PC-9 (cell line): ENCODE data around the gene CIAO2B. TPM values are rescaled to one million over a fixed set of nuclear protein-coding genes. Genes with fewer than 3 reads are reported as not detected.

Experiments used
- BruUV-seq: library from RNA; stranded (reverse); fragments of 400-500 nt; replicated peaks from 2 replicates; lab custom pipeline; 2021; lab: Mats Ljungman, UMichigan
- CTCF ChIA-PET: fragments of 300-600 bp; sonication (Branson Sonifier 250); formaldehyde crosslinking; loops from one replicate; lab custom pipeline; 2022; ENCODE audit warnings: antibody characterized with exemption; lab: Charles Lee
- POLR2A ChIA-PET: fragments of 300-600 bp; sonication (Branson Sonifier 250); formaldehyde crosslinking; loops from one replicate; lab custom pipeline; 2022; ENCODE audit warnings: antibody characterized with exemption; ENCODE audit not compliant: unreplicated experiment; lab: Charles Lee
- DNase-seq, 2 experiments: peaks; one replicate each; pipeline versions ENCODE4 v3.0.0 to v3.0.0-alpha.2; 2015 to 2022; ENCODE audit warnings: mixed read lengths in 1 of 2
- H2AFZ ChIP-seq: fragments of 200-600 bp; sonication (generic); 2 replicates; pipeline ENCODE4 v1.8.1; 2017; ENCODE audit warnings: antibody characterized with exemption
- H3F3A ChIP-seq: fragments of 200-600 bp; sonication (generic); 2 replicates; pipeline ENCODE4 v1.8.1; 2017; ENCODE audit warnings: antibody characterized with exemption, mild to moderate bottlenecking, low read depth; ENCODE audit not compliant: insufficient read depth
- H3K27ac ChIP-seq: fragments of 200-600 bp; sonication (generic); 2 replicates; pipeline ENCODE4 v1.6.1; 2016; ENCODE audit warnings: mixed run types
- H3K27me3 ChIP-seq: fragments of 200-600 bp; sonication (generic); 2 replicates; pipeline ENCODE4 v1.6.1; 2016; ENCODE audit warnings: low read depth, mixed run types; ENCODE audit not compliant: insufficient read depth
- H3K36me3 ChIP-seq: fragments of 200-600 bp; sonication (generic); 2 replicates; pipeline ENCODE4 v1.6.1; 2016; ENCODE audit warnings: low read depth, mixed run types
- H3K4me1 ChIP-seq: fragments of 200-600 bp; sonication (generic); replicated peaks from 2 replicates; pipeline ENCODE4 v1.6.1; 2016; ENCODE audit warnings: mixed run types; ENCODE audit not compliant: insufficient read depth
- H3K4me2 ChIP-seq: fragments of 200-600 bp; sonication (generic); 2 replicates; pipeline ENCODE4 v1.6.1; 2017; ENCODE audit warnings: mixed run types
- H3K4me3 ChIP-seq: fragments of 200-600 bp; sonication (generic); 2 replicates; pipeline ENCODE4 v1.6.1; 2016; ENCODE audit warnings: mixed run types
- H3K79me2 ChIP-seq: fragments of 200-600 bp; sonication (generic); 2 replicates; pipeline ENCODE4 v1.6.1; 2017; ENCODE audit warnings: low read depth, mixed run types
- H3K9me2 ChIP-seq: fragments of 200-600 bp; sonication (generic); 2 replicates; pipeline ENCODE4 v1.8.1; 2017; ENCODE audit warnings: mild to moderate bottlenecking; ENCODE audit not compliant: insufficient read depth
- H3K9me3 ChIP-seq: fragments of 200-600 bp; sonication (generic); 2 replicates; pipeline ENCODE4 v1.8.1; 2016; ENCODE audit warnings: low read depth; ENCODE audit not compliant: insufficient read depth
- H4K20me1 ChIP-seq: fragments of 200-600 bp; sonication (generic); 2 replicates; pipeline ENCODE4 v1.8.1; 2017; ENCODE audit not compliant: insufficient read depth
- CTCF ChIP-seq: fragments of 200-600 bp; sonication (generic); conservative IDR thresholded peaks from 2 replicates; pipeline ENCODE4 v1.6.1; 2017; ENCODE audit warnings: mixed run types, antibody characterized with exemption, mild to moderate bottlenecking, moderate library complexity
- EZH2 ChIP-seq: fragments of 200-600 bp; sonication (generic); IDR thresholded peaks from 2 replicates; pipeline ENCODE4 v1.8.0; 2017; ENCODE audit warnings: antibody characterized with exemption, low read depth
- intact Hi-C: fragments of 100-400 bp; cut with micrococcal nuclease; formaldehyde crosslinking; loops from one replicate; pipeline ENCODE4 v1.10.0; 2022; ENCODE audit not compliant: unreplicated experiment
- total RNA-seq: library from RNA; stranded (reverse); gene quantifications from 2 replicates; pipeline ENCODE4 v1.2.3, GENCODE V29; 2021

CIAO2B gene
- total RNA-seq, 1 experiment from 2014 or later: 87.1 TPM

- H2AFZ ChIP-seq: no peak overlapping the region
- H3K9me2 ChIP-seq: no peaks in the 10 kb centered on the region
- H3K4me3 ChIP-seq: no peak overlapping the region
- no peaks in the 10 kb centered on the region for H3K9me3 ChIP-seq
- H3K27ac ChIP-seq: no peak overlapping the region
- intact Hi-C loops: no loop called here
- H4K20me1 ChIP-seq: no peaks in the 10 kb centered on the region
- CTCF ChIA-PET: no interaction called here
- BruUV-seq: no TSS peak
- DNase-seq: no peak
- no peaks in the 10 kb centered on the region for H3K27me3 ChIP-seq
- POLR2A ChIA-PET: no interaction called here
- H3K4me1 ChIP-seq: peaks cover 17% of the 10 kb centered on the region
- TF ChIP-seq CTCF: no peak
- TF ChIP-seq EZH2: no peak
- H3F3A ChIP-seq: no peaks in the 10 kb centered on the region
- H3K4me2 ChIP-seq: no peak overlapping the region
- no peaks in the 10 kb centered on the region for H3K79me2 ChIP-seq
- H3K36me3 ChIP-seq: no peaks in the 10 kb centered on the region
Observed at GRCh38 chr16:66913081-66913480, 21.1 kb downstream of the CIAO2B start.

DNA sequence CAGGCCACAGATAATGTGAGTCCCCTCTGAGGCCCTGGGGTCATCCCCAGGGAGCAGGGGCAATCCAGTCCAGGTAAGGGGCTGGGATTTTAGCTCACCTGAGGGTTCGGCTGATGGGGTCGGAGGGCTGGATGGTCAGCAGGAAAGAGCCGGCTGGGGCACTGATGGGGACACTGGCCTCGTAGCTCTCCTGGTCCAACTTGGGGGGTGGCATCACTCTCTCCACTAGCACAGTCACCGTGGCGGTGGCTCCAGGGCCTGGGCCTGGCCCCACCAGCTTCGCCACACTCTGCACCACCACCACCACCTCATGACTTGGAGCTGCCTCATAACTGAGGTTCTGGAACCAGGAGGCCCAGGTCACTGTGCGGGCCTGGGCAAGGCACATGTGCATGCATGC lies 22.4 kb downstream of the CIAO2B start:
- no TSS peak for BruUV-seq
- CTCF ChIA-PET: no interaction called here

GRCh38 chr16:66911112-66911511 lies 23.1 kb downstream of the CIAO2B start:
- no peak overlapping the region for H2AFZ ChIP-seq
- ChIA-PET POLR2A (no interaction called here), CTCF (interaction anchor here (0.5 kb wide), 1 partner anchor 32 kb away, joined by 7 read pairs; no protein-coding TSS in a partner anchor)
- intact Hi-C loops: no loop called here
- BruUV-seq: no TSS peak
- no peaks in the 10 kb centered on the region for H4K20me1 ChIP-seq
- H3K79me2 ChIP-seq: no peaks in the 10 kb centered on the region
- TF ChIP-seq CTCF (no peak), EZH2 (no peak)
- no peaks in the 10 kb centered on the region for H3K27me3 ChIP-seq
- no peaks in the 10 kb centered on the region for H3K36me3 ChIP-seq
- no peak overlapping the region for H3K4me3 ChIP-seq
- H3K9me2 ChIP-seq: no peaks in the 10 kb centered on the region
- H3K9me3 ChIP-seq: no peaks in the 10 kb centered on the region
- H3K27ac ChIP-seq: peak overlapping the region; percentile 33; the same call in 1 of the 2 replicates
- H3F3A ChIP-seq: no peaks in the 10 kb centered on the region
- peaks cover 17% of the 10 kb centered on the region for H3K4me1 ChIP-seq
- H3K4me2 ChIP-seq: peak overlapping the region; percentile 53
- DNase-seq: peak; percentile 43 to 74

More for the DNA sequence above, 22.4 kb downstream of the CIAO2B start:
- Histone ChIP-seq H3K36me3 (no peaks in the 10 kb centered on the region), H3F3A (no peaks in the 10 kb centered on the region), H3K27ac (no peak overlapping the region), H2AFZ (no peak overlapping the region), H3K4me2 (peak overlapping the region; percentile 53), H4K20me1 (no peaks in the 10 kb centered on the region), H3K9me3 (no peaks in the 10 kb centered on the region), H3K79me2 (no peaks in the 10 kb centered on the region), H3K9me2 (no peaks in the 10 kb centered on the region), H3K4me3 (no peak overlapping the region), H3K27me3 (no peaks in the 10 kb centered on the region), H3K4me1 (peaks cover 17% of the 10 kb centered on the region)
- POLR2A ChIA-PET: no interaction called here
- intact Hi-C loops: no loop called here
- no peak for DNase-seq
- TF ChIP-seq CTCF (no peak), EZH2 (no peak)
